SH-SY5Y (cell line): ENCODE data around the gene PGAP2.

ENCODE experiments used
- GATA2 ChIP-seq: IDR thresholded peaks from 2 replicates; pipeline ENCODE4 v1.6.1; 2011; ENCODE audit warnings: mild to moderate bottlenecking, low read depth, low read length
- GATA3 ChIP-seq: IDR thresholded peaks from 2 replicates; pipeline ENCODE4 v1.6.1; 2011; ENCODE audit warnings: low read depth, mild to moderate bottlenecking, low read length, moderate library complexity

GRCh38 chr11:3823762-3824506 is 15.6 kb downstream of the PGAP2 start:
- TF ChIP-seq GATA2 (no peak), GATA3 (no peak)
